AG08396 (cell line): ENCODE data around the gene FOXB1.
A peak's percentile ranks its signal among the peaks of the same experiment; 100 is the strongest.

ENCODE experiments used
- DNase-seq: peaks from one replicate; pipeline ENCODE4 v3.0.0; 2012; ENCODE audit warnings: low spot score, mixed read lengths

Gene FOXB1

GRCh38 chr15:60004009-60004845, at the start of gene FOXB1:
Gene FOXB1, plus strand, starts transcription at chr15:60004311. Its CDS starts 653 bp downstream, at chr15:60004964.
- no peak for DNase-seq

GRCh38 chr15:59958288-59958687, 45.8 kb upstream of the FOXB1 start:
- no peak for DNase-seq

GRCh38 chr15:59960318-59960717, 43.8 kb upstream of the FOXB1 start:
- DNase-seq: no peak

GRCh38 chr15:59963322-59963721, 40.8 kb upstream of the FOXB1 start:
- no peak for DNase-seq

- DNase-seq: no peak
Observed at GRCh38 chr15:59963925-59964324, 40.2 kb upstream of the FOXB1 start.

GRCh38 chr15:59965741-59966140, 38.4 kb upstream of the FOXB1 start:
- no peak for DNase-seq

GRCh38 chr15:59966262-59966661, 37.8 kb upstream of the FOXB1 start:
- DNase-seq: no peak

GRCh38 chr15:59968314-59968713, 35.8 kb upstream of the FOXB1 start:
- DNase-seq: no peak

GRCh38 chr15:59972241-59972640, 31.9 kb upstream of the FOXB1 start:
- DNase-seq: no peak

- no peak for DNase-seq
Observed at GRCh38 chr15:59976480-59977271, 27.4 kb upstream of the FOXB1 start.

GRCh38 chr15:59991834-59992233, 12.3 kb upstream of the FOXB1 start:
- no peak for DNase-seq

GRCh38 chr15:59993041-59993750, 10.9 kb upstream of the FOXB1 start:
- no peak for DNase-seq

GRCh38 chr15:59993950-59994401, 10.1 kb upstream of the FOXB1 start:
- DNase-seq: peak; percentile 7

- DNase-seq: no peak
Observed at GRCh38 chr15:59994526-59994887, 9.6 kb upstream of the FOXB1 start.

- peak; percentile 6 for DNase-seq
Observed at GRCh38 chr15:59994888-59995557, 9.1 kb upstream of the FOXB1 start.

GRCh38 chr15:59995568-59996297, 8.4 kb upstream of the FOXB1 start:
- no peak for DNase-seq

- no peak for DNase-seq
Observed at GRCh38 chr15:59996298-59997041, 7.6 kb upstream of the FOXB1 start.

GRCh38 chr15:59997070-59997701, 6.9 kb upstream of the FOXB1 start:
- DNase-seq: no peak

GRCh38 chr15:59998305-59998949, 5.7 kb upstream of the FOXB1 start:
- DNase-seq: no peak
